Progenitor cell of endocrine pancreas (in vitro differentiated cells): ENCODE results near the gene IL36B. TPM values are rescaled to one million over a fixed set of nuclear protein-coding genes. Genes with fewer than 3 reads are reported as not detected.

Experiments used
- DNase-seq: peaks from one replicate; pipeline ENCODE4 v3.0.0; 2021; ENCODE audit warnings: low spot score; ENCODE audit not compliant: unreplicated experiment
- H3K27ac Mint-ChIP-seq: 2 replicates; pipeline ENCODE4 v1.8.0; 2021; ENCODE audit warnings: mild to moderate bottlenecking, moderate library complexity, mixed read lengths
- H3K27me3 Mint-ChIP-seq: 2 replicates; pipeline ENCODE4 v1.8.0; 2021; ENCODE audit warnings: mixed read lengths
- H3K36me3 Mint-ChIP-seq: 2 replicates; pipeline ENCODE4 v1.8.0; 2022; ENCODE audit warnings: mixed read lengths; ENCODE audit not compliant: insufficient read depth
- H3K4me1 Mint-ChIP-seq: 2 replicates; pipeline ENCODE4 v1.8.0; 2021; ENCODE audit warnings: low read depth, mixed read lengths
- H3K4me3 Mint-ChIP-seq: 2 replicates; pipeline ENCODE4 v1.8.0; 2021; ENCODE audit warnings: low read depth, mild to moderate bottlenecking, moderate library complexity, mixed read lengths
- H3K9me3 Mint-ChIP-seq: 2 replicates; pipeline ENCODE4 v1.8.0; 2021; ENCODE audit warnings: low read depth, mixed read lengths
- total RNA-seq: library from RNA; stranded (reverse); gene quantifications from 2 replicates; pipeline ENCODE4 v1.2.1, GENCODE V29; 2021
- TF ChIP-seq, protein P1 (sequence below): fragments of 200-600 bp; sonication (generic); IDR thresholded peaks from one replicate; pipeline ENCODE4 v1.5.0; 2021; ENCODE audit warnings: antibody characterized with exemption, mild to moderate bottlenecking; ENCODE audit not compliant: unreplicated experiment

Gene IL36B
- total RNA-seq, 1 donor from 2014 or later: not detected

DNA sequence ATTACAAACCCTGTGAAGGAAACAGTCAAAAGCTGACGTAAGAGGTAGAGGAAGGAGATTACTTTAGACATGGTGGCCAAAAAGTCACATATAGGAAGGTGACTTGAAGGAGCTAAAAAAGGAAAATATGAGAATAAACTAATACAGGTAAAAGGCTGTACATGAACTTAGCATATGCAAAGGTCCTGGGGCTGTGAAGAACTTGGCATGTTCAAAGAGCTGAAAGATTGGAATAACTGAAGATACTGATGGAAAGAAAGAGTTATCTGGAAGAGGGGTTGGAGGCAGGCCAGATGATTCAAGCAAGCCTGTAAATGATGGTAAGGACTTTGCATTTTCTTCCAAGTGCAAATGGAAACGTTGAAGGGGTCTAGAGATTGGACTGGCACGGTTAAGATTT is 34.2 kb downstream of the IL36B start:
- Mint-ChIP-seq H3K36me3 (no peaks in the 10 kb centered on the region), H3K27ac (no peak overlapping the region), H3K9me3 (peaks cover 11% of the 10 kb centered on the region), H3K4me1 (no peaks in the 10 kb centered on the region), H3K27me3 (peaks cover 48% of the 10 kb centered on the region), H3K4me3 (no peak overlapping the region)
- TF ChIP-seq, protein P1, sequence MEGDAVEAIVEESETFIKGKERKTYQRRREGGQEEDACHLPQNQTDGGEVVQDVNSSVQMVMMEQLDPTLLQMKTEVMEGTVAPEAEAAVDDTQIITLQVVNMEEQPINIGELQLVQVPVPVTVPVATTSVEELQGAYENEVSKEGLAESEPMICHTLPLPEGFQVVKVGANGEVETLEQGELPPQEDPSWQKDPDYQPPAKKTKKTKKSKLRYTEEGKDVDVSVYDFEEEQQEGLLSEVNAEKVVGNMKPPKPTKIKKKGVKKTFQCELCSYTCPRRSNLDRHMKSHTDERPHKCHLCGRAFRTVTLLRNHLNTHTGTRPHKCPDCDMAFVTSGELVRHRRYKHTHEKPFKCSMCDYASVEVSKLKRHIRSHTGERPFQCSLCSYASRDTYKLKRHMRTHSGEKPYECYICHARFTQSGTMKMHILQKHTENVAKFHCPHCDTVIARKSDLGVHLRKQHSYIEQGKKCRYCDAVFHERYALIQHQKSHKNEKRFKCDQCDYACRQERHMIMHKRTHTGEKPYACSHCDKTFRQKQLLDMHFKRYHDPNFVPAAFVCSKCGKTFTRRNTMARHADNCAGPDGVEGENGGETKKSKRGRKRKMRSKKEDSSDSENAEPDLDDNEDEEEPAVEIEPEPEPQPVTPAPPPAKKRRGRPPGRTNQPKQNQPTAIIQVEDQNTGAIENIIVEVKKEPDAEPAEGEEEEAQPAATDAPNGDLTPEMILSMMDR: no peak
- DNase-seq: no peak

DNA sequence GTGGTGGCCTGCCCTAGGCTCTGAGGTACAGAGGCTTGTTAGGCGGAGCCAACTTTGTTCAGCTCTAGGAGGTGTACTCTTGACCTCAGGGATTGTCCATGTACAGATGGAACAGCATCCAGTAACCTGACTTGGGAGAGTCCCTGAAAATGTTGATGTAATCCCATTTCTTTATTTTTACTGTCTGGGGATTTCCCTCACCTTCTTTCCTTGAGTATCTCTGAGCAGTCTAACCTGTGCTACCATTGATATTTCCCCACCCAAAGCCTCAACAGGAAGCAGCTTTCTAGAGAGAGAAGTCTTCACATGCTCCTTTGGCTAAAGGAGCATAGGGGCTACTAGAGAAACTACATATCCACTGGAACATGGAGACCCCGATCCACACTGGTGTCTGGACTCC is 37.0 kb downstream of the IL36B start:
- peaks cover 2% of the 10 kb centered on the region for H3K4me1 Mint-ChIP-seq
- no peak overlapping the region for H3K4me3 Mint-ChIP-seq
- H3K9me3 Mint-ChIP-seq: peaks cover 11% of the 10 kb centered on the region
- H3K27ac Mint-ChIP-seq: no peak overlapping the region
- H3K36me3 Mint-ChIP-seq: no peaks in the 10 kb centered on the region
- no peak for DNase-seq
- H3K27me3 Mint-ChIP-seq: peaks cover 42% of the 10 kb centered on the region
- TF ChIP-seq, protein P1: no peak

DNA sequence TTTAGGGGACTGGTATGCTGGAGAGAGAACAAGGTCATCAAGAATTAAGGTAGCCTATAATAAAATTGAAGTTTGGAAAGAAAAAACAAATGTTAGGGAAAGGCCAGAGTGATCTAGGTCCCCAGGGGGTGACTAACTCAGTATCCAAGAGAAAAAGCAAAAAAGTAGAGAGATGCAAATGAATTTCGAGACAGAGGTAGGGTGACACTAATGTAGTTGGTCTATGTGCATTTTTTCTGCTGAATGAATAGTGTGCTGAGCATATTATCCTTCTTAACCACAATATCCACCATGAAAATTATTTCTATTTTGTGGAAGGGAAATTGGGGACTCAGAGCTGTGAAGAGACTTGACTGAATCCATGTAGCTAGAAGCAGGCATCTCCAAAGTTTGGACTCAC is 37.6 kb downstream of the IL36B start:
- H3K27me3 Mint-ChIP-seq: peaks cover 46% of the 10 kb centered on the region
- H3K4me1 Mint-ChIP-seq: peaks cover 2% of the 10 kb centered on the region
- no peaks in the 10 kb centered on the region for H3K36me3 Mint-ChIP-seq
- TF ChIP-seq, protein P1: no peak
- H3K27ac Mint-ChIP-seq: no peak overlapping the region
- H3K9me3 Mint-ChIP-seq: peaks cover 11% of the 10 kb centered on the region
- no peak overlapping the region for H3K4me3 Mint-ChIP-seq
- no peak for DNase-seq

DNA sequence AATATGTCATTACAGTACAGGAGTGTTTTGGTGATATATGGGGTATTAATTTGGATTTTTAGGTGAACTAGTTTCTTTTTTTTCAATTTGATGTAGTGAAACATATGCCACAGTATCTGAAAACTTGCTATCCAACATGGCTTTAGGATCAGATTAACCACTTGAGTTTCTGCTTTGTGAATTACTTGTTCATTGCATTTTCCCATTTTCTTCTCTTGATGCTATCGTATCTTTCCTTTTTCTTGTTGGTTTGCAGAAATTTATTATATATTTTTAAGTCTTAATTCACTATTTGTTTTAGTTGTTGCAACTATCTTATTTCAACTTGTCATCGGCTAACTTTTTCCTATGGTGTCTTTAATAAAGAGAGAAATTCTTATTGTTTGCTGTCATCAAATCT is 38.6 kb downstream of the IL36B start:
- Mint-ChIP-seq H3K9me3 (peaks cover 11% of the 10 kb centered on the region), H3K4me1 (peaks cover 2% of the 10 kb centered on the region), H3K4me3 (no peak overlapping the region), H3K27ac (no peak overlapping the region), H3K27me3 (peaks cover 48% of the 10 kb centered on the region), H3K36me3 (no peaks in the 10 kb centered on the region)
- TF ChIP-seq, protein P1: no peak
- DNase-seq: no peak

DNA sequence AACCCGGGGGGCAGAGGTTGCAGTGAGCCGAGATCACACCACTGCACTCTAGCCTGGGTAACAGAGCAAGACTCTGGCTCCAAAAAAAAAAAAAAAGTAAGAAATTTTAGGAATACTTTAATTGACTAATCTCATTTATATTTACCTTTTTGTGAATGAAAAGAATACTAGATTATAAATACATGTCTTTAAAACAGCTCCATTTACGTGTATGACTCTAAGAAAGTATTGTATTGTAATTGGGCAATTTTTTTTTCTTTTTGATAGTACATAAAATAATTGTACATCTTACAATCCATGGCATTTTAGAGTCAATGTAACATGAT is 39.4 kb downstream of the IL36B start:
- TF ChIP-seq, protein P1: no peak
- Mint-ChIP-seq H3K4me3 (no peak overlapping the region), H3K27ac (no peak overlapping the region), H3K27me3 (peaks cover 41% of the 10 kb centered on the region), H3K4me1 (peaks cover 2% of the 10 kb centered on the region), H3K9me3 (peaks cover 3% of the 10 kb centered on the region), H3K36me3 (no peaks in the 10 kb centered on the region)
- DNase-seq: no peak
